ENCODE measurements around the gene MRPL57.

DNA sequence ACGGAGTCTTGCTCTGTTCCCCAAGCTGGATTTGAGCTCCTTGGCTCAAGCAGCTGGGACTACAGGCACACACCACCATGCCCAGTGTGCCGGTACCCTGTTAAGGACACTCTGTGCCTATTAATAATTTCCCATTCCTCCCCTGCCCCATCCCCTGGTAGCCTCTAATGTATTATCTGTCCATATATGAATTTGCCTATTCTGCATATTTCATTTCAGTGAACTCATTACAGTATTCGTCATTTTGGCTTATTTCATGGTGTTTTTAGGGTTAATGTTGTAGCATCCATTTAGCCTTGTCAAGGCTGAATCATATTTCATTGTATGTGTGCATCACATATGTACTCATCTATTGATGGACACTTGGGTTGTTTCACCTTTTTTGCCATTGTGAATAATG lies 33.7 kb upstream of the MRPL57 start:
- no peak for TF ChIP-seq CTCF (IDR thresholded peaks at IDR 0.05; ENCODE audit: low read length)
- no peak for TF ChIP-seq EZH2 (optimal IDR thresholded peaks at IDR 0.05; ENCODE audit: low read depth, low read length)
- no peak for TF ChIP-seq EZH2phosphoT487 (IDR thresholded peaks at IDR 0.05; ENCODE audit: low read length)

Data from MM.1S (cell line).